GM12878 (cell line): ENCODE measurements around the gene BTG2. TPM values are rescaled to one million over a fixed set of nuclear protein-coding genes. Genes with fewer than 3 reads are reported as not detected.
A peak's percentile ranks its signal among the peaks of the same experiment; 100 is the strongest.

Experiments used
- BHLHE40 ChIP-seq, 2 experiments: fragments of 450-650 bp in 1 of 2; IDR thresholded peaks; 2 replicates each; pipeline ENCODE4 v1.6.1; 2011 to 2017; ENCODE audit warnings: low read depth in 2 of 2, borderline replicate concordance in 1 of 2, improper control_type of control experiment in 1 of 2, low read length in 1 of 2, mild to moderate bottlenecking in 1 of 2
- HDGF ChIP-seq: fragments of 450-650 bp; IDR thresholded peaks from 2 replicates; pipeline ENCODE4 v1.6.1; 2016; ENCODE audit warnings: antibody characterized with exemption
- IRF4 ChIP-seq: IDR thresholded peaks from 2 replicates; pipeline ENCODE4 v1.6.1; 2011; ENCODE audit warnings: low read depth, low read length
- PML ChIP-seq: IDR thresholded peaks from 2 replicates; pipeline ENCODE4 v1.6.1; 2012; ENCODE audit warnings: low read length, inconsistent platforms
- RB1 ChIP-seq: fragments of 450-650 bp; formaldehyde crosslinking; IDR thresholded peaks from 2 replicates; pipeline ENCODE4 v1.6.1; 2017; ENCODE audit warnings: mild to moderate bottlenecking, borderline replicate concordance
- SMC3 ChIP-seq: IDR thresholded peaks from 2 replicates; pipeline ENCODE4 v1.6.1; 2011; ENCODE audit warnings: low read length, improper control_type of control experiment, borderline replicate concordance
- polyA plus RNA-seq, 11 experiments: library from polyadenylated mRNA; depleted of rRNA in 4 of 11; unstranded in 6 of 11; stranded (reverse) in 5 of 11; fragments of >200 nt; fragmentation: Nextera tagmentation in 4 of 11; fragmentation: Illumina TruSeq in 1 of 11; extraction: Ambion mirVana in 4 of 11; extraction: Trizol in 1 of 11; gene quantifications; 1 replicate in 1 of 11; 2 replicates in 10 of 11; pipeline versions ENCODE4 v1.2.1 to v1.2.3, GENCODE V29; 2011 to 2016; ENCODE audit warnings: inconsistent platforms in 2 of 11, missing spikeins in 2 of 11, low read depth in 1 of 11
- total RNA-seq, 4 experiments: library from RNA; depleted of rRNA in 3 of 4; stranded (reverse); fragments of >200 nt in 3 of 4; fragmentation: Illumina TruSeq in 1 of 4; extraction: Trizol in 1 of 4; gene quantifications; 2 replicates each; pipeline versions ENCODE4 v1.2.1 to v1.2.3, GENCODE V29; 2013 to 2021
- TF ChIP-seq, protein P1 (sequence below): fragments of 450-650 bp; IDR thresholded peaks from 2 replicates; pipeline ENCODE4 v1.6.1; 2017; ENCODE audit warnings: mild to moderate bottlenecking, moderate library complexity
- TF ChIP-seq, protein P2 (sequence below): fragments of 450-650 bp; IDR thresholded peaks from 2 replicates; pipeline ENCODE4 v1.6.1; 2017; ENCODE audit warnings: low read depth, mild to moderate bottlenecking, moderate library complexity

Gene BTG2
- total and polyA plus RNA-seq, 10 of the 15 experiments (the other 5 are each of a cell fraction or from before 2014, with no cell fraction given): 23.3 to 160 (median 98.1) TPM

DNA sequence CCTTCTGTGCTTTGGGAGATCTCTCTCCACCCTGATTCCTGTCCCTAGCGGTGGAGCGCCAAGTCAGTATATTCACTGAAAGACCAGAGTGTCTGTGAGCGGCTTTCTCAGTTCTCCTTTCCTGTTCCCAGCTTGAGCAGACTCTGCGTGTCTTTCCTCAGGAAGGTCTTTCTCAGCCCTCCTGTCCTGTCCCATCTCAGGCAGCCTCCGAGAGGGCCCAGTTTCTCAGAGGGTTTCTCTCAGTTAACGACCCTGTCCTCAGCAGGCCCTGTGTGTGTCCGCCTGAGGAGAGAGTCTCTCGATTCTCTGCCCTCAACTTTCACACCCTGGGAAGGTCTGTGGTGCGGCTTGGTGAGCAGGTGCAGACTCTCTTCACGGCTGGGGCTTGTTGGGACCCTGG lies 41.8 kb upstream of the BTG2 start (continued):
- TF ChIP-seq, protein P1, sequence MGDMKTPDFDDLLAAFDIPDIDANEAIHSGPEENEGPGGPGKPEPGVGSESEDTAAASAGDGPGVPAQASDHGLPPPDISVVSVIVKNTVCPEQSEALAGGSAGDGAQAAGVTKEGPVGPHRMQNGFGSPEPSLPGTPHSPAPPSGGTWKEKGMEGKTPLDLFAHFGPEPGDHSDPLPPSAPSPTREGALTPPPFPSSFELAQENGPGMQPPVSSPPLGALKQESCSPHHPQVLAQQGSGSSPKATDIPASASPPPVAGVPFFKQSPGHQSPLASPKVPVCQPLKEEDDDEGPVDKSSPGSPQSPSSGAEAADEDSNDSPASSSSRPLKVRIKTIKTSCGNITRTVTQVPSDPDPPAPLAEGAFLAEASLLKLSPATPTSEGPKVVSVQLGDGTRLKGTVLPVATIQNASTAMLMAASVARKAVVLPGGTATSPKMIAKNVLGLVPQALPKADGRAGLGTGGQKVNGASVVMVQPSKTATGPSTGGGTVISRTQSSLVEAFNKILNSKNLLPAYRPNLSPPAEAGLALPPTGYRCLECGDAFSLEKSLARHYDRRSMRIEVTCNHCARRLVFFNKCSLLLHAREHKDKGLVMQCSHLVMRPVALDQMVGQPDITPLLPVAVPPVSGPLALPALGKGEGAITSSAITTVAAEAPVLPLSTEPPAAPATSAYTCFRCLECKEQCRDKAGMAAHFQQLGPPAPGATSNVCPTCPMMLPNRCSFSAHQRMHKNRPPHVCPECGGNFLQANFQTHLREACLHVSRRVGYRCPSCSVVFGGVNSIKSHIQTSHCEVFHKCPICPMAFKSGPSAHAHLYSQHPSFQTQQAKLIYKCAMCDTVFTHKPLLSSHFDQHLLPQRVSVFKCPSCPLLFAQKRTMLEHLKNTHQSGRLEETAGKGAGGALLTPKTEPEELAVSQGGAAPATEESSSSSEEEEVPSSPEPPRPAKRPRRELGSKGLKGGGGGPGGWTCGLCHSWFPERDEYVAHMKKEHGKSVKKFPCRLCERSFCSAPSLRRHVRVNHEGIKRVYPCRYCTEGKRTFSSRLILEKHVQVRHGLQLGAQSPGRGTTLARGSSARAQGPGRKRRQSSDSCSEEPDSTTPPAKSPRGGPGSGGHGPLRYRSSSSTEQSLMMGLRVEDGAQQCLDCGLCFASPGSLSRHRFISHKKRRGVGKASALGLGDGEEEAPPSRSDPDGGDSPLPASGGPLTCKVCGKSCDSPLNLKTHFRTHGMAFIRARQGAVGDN: 0 out of 2 replicates have a peak, but pooled peaks have one; percentile 21
- TF ChIP-seq HDGF (no peak), SMC3 (no peak), BHLHE40 (IDR thresholded peaks at IDR 0.05; ENCODE audit: borderline replicate concordance in 1 of 2, low read depth in 2 of 2, low read length in 1 of 2) (no peak), IRF4 (peak; percentile 65; the same call in 1 of the 2 replicates), RB1 (no peak), PML (no peak)
- TF ChIP-seq, protein P2, sequence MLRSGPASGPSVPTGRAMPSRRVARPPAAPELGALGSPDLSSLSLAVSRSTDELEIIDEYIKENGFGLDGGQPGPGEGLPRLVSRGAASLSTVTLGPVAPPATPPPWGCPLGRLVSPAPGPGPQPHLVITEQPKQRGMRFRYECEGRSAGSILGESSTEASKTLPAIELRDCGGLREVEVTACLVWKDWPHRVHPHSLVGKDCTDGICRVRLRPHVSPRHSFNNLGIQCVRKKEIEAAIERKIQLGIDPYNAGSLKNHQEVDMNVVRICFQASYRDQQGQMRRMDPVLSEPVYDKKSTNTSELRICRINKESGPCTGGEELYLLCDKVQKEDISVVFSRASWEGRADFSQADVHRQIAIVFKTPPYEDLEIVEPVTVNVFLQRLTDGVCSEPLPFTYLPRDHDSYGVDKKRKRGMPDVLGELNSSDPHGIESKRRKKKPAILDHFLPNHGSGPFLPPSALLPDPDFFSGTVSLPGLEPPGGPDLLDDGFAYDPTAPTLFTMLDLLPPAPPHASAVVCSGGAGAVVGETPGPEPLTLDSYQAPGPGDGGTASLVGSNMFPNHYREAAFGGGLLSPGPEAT: 0 out of 2 replicates have a peak, but pooled peaks have one; percentile 35
- TF ChIP-seq, all 136 proteins: peak for 12
